Fibroblast of skin of right biceps (primary cell): ENCODE data around the gene CCNDBP1.
"Not testable (repeated sequence)": the region's sequence is repeated elsewhere in the genome, so short reads cannot be mapped to it uniquely, and the experiment has no call there.

Experiments
- DNase-seq: peaks from one replicate; pipeline ENCODE4 v3.0.0-alpha.2; 2013

Gene CCNDBP1

GRCh38 chr15:43218908-43219706 lies 33.9 kb downstream of the CCNDBP1 start:
- DNase-seq: peak; percentile 27

DNA sequence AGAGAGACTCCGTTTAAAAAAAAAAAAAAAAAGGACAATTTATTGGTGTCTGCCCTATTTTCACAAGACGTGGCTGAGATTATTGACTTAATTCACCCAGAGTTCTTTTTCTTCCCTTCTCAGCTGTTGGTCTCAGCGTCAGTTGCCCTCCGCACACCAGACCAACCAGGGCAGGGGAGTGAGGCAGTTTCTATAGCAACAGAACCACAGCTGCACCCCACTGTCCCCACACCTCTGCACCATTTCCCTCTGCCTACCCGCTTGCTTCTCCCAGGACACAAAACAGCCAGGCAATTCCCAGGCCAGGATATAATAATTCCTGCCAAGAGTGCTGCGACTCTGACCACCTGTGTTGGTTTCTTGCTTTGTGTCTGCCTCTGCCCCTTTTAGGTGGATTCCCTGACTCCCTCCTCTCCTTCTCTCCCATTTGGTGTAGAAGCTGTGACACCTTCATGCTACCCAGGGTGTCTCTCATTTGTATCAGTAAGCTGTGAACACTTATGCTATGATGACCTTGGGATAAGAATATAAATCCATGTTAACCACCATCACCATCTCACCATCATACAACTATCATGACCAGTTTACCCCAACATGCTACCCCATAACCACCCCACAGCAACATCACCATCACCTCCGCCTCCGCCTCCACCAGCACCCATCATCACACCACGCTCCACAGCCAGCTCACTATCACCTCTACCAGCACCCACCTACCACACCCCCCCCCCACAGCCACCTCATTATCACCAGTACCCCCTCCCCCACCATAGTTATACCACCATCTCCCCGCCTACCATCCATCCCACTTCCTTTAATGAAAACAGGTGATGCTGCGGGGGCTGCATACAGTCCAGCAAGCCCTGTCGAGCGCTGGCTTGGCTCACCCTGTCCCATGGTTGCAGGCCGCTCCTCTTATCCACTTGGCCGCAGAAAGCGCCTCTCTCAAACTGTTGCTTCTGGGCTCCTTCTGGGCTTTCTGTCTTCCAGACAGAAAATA lies 35.0 kb downstream of the CCNDBP1 start:
- DNase-seq: no peak

GRCh38 chr15:43220991-43221403 lies 35.8 kb downstream of the CCNDBP1 start, which contains the start of gene EPB42:
TSS of gene EPB42 (minus strand) at chr15:43221018. CDS start at chr15:43220825, 193 bp downstream.
- no peak for DNase-seq

GRCh38 chr15:43221422-43221821 lies 36.2 kb downstream of the CCNDBP1 start:
- no peak for DNase-seq

- DNase-seq: peak; percentile 52
Measured at GRCh38 chr15:43225201-43225949, 40.2 kb downstream of the CCNDBP1 start.

GRCh38 chr15:43225950-43226255 lies 40.7 kb downstream of the CCNDBP1 start:
- DNase-seq: not testable (repeated sequence)

DNA sequence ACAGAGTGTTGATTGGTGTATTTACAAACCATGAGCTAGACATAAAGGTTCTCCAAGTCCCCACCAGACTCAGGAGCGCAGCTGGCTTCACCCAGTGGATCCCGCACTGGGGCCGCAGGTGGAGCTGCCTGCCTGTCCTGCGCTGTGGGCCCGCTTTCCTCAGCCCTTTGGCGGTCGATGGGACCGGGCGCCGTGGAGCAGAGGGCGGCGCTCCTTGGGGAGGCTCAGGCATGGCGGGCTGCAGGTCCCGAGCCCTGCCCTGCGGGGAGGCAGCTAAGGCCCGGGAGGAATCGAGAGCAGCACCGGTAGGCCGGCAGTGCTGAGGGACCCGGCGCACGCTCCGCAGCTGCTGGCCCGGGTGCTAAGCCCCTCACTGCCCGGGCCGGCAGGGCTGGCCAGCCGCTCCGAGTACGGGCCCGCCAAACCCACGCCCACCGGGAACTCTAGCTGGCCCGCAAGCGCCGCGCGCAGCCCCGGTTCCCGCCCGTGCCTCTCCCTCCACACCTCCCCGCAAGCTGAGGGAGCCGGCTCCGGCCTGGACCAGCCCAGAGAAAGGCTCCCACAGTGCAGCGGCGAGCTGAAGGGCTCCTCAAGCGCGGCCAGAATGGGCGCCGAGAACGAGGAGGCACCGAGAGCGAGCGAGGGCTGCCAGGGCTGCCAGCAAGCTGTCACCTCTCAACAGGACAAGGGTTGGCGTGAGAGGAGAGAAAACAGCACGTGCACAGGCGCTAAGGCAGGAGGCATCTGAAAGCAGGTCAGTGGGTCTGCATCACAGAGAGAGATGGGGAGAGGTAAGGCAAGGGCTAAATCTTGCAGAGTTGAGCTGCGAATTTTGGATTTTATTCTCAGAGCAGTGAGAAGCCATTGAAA lies 41.5 kb downstream of the CCNDBP1 start:
- no peak for DNase-seq

DNA sequence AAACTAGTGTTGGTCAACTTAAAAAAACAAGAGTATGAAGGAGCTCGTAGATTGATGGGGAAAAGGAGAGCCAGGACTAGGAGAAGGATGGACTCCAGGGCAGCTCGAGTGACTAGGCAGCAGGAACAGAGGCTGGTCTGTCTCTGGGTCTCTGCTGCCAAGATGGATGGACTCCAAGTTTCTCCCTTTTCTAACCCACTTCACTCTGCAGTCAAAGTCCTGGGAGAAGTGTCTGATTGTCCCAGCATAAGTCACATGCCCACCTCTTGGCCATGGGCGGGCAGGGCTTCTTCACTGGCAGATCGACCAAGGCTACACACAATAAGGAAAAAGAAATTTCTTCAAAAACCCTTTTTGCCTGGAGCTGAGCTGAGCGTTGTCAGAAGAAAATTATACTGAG lies 44.8 kb downstream of the CCNDBP1 start:
- DNase-seq: no peak

- no peak for DNase-seq
Measured at GRCh38 chr15:43230640-43231115, 45.5 kb downstream of the CCNDBP1 start.

DNA sequence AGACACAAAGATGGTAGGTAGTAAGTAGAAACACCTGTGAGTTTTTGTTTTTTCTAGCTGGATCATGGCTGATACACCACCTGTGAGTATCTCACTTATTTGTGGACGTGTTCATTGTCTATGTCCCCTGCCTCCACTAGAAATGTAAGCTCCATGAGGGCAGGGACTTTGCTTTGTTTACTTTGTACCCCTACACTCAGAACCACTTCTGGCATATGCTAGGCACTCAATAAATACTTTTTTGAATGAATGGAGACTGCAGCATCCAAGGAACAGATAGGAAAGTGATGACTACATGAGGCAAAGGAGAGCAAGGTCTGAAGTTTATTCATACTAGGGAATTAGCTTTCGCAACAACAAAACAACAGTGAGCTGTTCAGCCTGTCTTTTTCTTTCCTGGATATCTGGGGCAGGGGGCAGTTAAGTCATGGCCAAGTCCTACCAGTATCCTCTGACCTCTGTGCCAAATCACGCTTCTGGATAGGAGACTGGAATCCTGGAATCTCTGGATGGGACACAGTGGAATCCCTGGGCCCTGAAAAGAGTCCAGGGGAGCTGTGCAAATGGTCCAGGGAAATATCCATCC lies 47.2 kb downstream of the CCNDBP1 start:
- DNase-seq: no peak

- no peak for DNase-seq
Measured at GRCh38 chr15:43235536-43235935, 50.3 kb downstream of the CCNDBP1 start.

DNA sequence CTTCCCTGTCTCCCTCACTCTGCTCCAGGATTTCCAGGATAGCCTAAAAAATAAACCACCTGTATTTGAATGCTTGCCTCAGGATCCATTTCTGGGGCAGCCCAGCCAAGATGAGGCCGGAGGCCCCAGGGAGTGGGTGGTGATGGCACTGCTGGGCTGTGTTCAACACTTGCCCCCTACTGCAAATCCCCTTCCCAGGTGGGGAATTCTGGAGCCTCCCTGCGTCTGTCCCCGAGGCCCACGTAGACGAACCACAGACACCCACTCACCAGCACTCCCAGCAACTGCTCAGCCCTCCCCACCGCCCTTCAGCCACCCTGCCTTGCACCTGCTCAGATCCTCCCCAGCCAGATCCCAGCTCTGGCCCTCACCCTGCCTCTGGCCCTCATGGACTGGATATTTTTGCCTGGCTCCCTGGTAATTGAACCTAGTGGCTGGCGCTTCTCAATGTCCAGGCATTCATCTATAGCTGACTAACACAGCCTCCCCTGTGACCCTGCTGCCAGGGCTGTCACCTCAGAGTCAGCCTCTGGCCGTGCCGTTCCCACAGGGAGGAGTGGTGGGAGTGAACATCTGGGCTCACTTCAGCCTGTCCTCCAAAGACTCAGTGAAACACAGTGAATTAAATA lies 52.8 kb downstream of the CCNDBP1 start:
- DNase-seq: no peak

- DNase-seq: no peak
Measured at GRCh38 chr15:43238671-43239131, 53.5 kb downstream of the CCNDBP1 start.

DNA sequence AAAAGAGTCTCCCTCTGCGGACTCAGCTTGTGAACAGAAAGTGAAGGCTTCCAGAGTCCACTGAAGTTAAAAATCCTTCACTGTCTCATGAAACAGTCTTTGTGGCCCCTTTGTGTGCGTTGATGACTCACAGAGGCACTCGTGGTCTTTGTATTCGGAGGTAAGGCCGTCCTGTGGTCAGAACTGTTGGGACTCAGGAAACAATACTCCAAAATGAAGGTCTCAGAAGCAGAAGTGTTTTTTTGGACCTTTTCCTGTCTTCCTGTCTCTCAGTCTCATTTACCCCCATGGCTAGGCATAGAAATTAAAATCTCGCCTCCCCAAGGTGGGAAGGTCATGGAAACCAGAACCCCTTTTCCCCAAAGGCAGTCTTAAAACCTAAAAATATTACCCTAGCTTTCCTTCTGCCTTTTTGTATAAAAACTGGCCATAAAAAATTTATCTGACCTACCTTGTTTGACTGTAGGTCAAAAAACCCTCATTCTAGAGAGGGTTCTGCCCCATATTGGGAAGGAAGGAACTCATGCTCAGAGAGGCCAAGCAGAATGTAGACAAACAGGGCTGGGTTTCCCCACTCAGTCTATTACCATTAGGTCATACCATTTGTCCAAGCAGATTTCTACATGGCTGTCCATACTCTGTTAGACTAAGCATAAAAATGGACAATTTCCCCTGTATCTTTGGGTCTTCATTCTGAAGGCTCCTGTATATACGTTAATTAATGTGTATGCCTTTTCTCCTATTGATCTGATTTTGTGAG lies 54.7 kb downstream of the CCNDBP1 start:
- peak; percentile 7 for DNase-seq

GRCh38 chr15:43241100-43241499 lies 55.9 kb downstream of the CCNDBP1 start:
- peak; percentile 45 for DNase-seq

DNA sequence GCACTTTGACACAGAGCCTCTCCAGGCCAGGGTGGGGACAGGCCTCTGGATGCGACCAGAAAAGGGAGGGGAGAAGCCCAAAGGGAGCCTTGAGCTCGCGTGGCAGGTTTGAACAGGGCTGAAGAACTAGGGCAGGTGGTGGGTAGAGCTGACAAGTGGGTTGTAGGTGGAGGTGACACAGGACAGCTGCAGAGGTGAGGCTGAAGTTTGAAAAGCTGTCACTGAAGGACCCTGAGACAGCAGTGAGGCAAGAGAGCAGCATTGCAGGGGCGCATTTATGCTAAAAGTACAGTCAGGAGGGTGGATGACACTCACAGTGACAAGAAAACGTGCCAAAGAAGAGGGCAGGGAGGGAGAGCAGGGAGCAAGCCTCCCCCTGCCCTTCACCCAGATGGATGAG lies 57.4 kb downstream of the CCNDBP1 start:
- DNase-seq: no peak

GRCh38 chr15:43243020-43243645 lies 57.9 kb downstream of the CCNDBP1 start:
- no peak for DNase-seq

DNA sequence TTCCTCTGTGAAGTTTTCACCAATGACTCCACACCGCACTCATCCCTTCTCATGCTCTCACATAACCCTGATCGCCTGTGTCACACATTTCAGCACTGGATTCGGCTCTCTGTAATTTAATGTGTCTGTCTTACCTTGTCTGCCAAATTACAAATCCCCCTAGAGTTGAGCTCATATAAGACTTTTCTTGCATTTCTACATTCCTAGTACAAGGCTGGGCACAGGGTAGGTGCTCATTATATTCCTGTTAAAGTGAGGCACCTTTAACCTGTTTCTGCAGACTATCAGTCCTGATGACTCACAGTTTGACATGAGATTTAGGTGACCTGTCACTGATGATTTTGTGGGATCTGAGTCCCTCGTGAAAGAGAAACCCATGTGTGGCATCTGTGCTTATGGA lies 58.9 kb downstream of the CCNDBP1 start:
- no peak for DNase-seq

DNA sequence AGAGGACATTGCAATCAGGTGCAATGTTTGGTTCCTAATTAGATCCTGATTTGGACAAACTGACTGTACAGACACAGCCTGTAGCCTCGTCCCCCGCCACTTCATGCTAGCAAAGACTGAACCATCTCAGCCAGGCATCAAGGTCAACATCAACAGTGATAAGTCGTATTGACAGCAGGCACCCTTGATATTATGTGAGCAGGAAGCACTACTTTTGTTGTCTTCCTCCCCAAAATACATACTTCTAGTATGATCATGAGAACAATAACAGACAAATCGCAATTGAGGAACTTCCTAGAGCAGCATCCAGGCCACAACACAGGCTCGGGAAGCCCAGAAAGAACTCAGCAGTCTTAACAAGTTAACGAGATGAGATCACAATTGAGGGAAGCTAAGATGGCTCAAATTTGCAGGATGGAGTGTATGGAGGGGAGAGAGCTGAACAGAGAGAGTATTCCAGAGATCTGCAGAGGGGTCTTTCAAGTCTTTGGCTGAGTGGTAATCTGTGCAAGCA lies 61.1 kb downstream of the CCNDBP1 start:
- no peak for DNase-seq
